Gastroesophageal sphincter (tissue), 4 donors: ENCODE data around the gene IL1RAP. TPM values are rescaled to one million over a fixed set of nuclear protein-coding genes. Genes with fewer than 3 reads are reported as not detected.
"Not testable (repeated sequence)": the region's sequence is repeated elsewhere in the genome, so short reads cannot be mapped to it uniquely, and the experiment has no call there.

Source experiments
- ATAC-seq: fragments of 150-250 bp; one replicate; pipeline ENCODE4 v1.9.1; 2016; ENCODE audit warnings: mild to moderate bottlenecking, moderate library complexity
- H3K27ac ChIP-seq, 4 donors: fragments of 200-600 bp; sonication (generic) in 3 of 4; 1 replicate in 3 of 4; 2 replicates in 1 of 4; pipeline ENCODE4 v1.5.1; 2016 to 2019
- H3K27me3 ChIP-seq: fragments of 200-600 bp; sonication (generic); one replicate; pipeline ENCODE4 v1.5.1; 2019
- H3K36me3 ChIP-seq, 2 donors: fragments of 200-600 bp; sonication (generic); one replicate each; pipeline ENCODE4 v1.5.1; 2019; ENCODE audit warnings: control low read depth in 1 of 2
- H3K4me1 ChIP-seq, 3 donors: fragments of 200-600 bp; sonication (generic); 1 replicate in 2 of 3; 2 replicates in 1 of 3; pipeline ENCODE4 v1.5.1; 2016 to 2019; ENCODE audit warnings: control low read depth in 2 of 3
- H3K4me3 ChIP-seq, 2 donors: fragments of 200-600 bp; sonication (generic); one replicate each; pipeline ENCODE4 v1.5.1; 2019; ENCODE audit warnings: mild to moderate bottlenecking in 1 of 2, moderate library complexity in 1 of 2
- H3K9me3 ChIP-seq, 3 donors: fragments of 200-600 bp; sonication (generic); one replicate each; pipeline ENCODE4 v1.5.1; 2017 to 2019; ENCODE audit warnings: control low read depth in 2 of 3
- CTCF ChIP-seq, 4 experiments: fragments of 200-600 bp in 2 of 4; fragments of 450-650 bp in 2 of 4; sonication (generic) in 1 of 4; IDR thresholded peaks; one replicate each; pipeline ENCODE4 v1.5.1; 2017 to 2019; ENCODE audit warnings: antibody characterized with exemption in 4 of 4, mild to moderate bottlenecking in 2 of 4, moderate library complexity in 2 of 4
- EP300 ChIP-seq: sonication (generic); formaldehyde crosslinking; IDR thresholded peaks from one replicate; pipeline ENCODE4 v1.6.1; 2017; ENCODE audit warnings: antibody characterized with exemption, mild to moderate bottlenecking
- POLR2A ChIP-seq, 2 donors: fragments of 450-650 bp; IDR thresholded peaks; one replicate each; pipeline ENCODE4 v1.6.1; 2017; ENCODE audit warnings: antibody characterized with exemption in 2 of 2, mild to moderate bottlenecking in 2 of 2, moderate library complexity in 1 of 2
- POLR2AphosphoS5 ChIP-seq: sonication (generic); formaldehyde crosslinking; IDR thresholded peaks from one replicate; pipeline ENCODE4 v1.6.1; 2017; ENCODE audit warnings: antibody characterized with exemption
- WGBS, 2 donors: methylation state at CpG; one replicate each; pipeline ENCODE4 v1.1.5; 2018; ENCODE audit warnings: low coverage in 1 of 2; 5-methylcytosine and 5-hydroxymethylcytosine counted together
- total RNA-seq, 4 donors: library from RNA; depleted of rRNA; stranded (reverse); fragments of >200 nt; gene quantifications; one replicate each; pipeline ENCODE4 v1.1.0, GENCODE V29; 2016

The IL1RAP gene
- total RNA-seq, 4 donors from 2014 or later: 3.2 to 11.0 (median 5.0) TPM

- Histone ChIP-seq H3K27me3 (no peaks in the 10 kb centered on the region), H3K36me3 (no peaks in the 10 kb centered on the region), H3K4me3 (no peak overlapping the region), H3K27ac (no peak overlapping the region), H3K9me3 (no peaks in the 10 kb centered on the region), H3K4me1 (no peaks in the 10 kb centered on the region)
- WGBS, 2 donors: 45 to 60% methylated on average over 2 of the region's 2 CpGs
- no peak for ATAC-seq
- no peak for TF ChIP-seq EP300
- TF ChIP-seq POLR2AphosphoS5: no peak
- no peak for TF ChIP-seq CTCF (IDR thresholded peaks at IDR 0.05)
- no peak for TF ChIP-seq POLR2A (IDR thresholded peaks at IDR 0.05)
Observed at GRCh38 chr3:190666821-190667220, 152.9 kb downstream of the IL1RAP start.

GRCh38 chr3:190671658-190672057 lies 157.8 kb downstream of the IL1RAP start:
- Histone ChIP-seq H3K4me3 (no peak overlapping the region), H3K27ac (no peak overlapping the region), H3K36me3 (no peaks in the 10 kb centered on the region), H3K4me1 (no peaks in the 10 kb centered on the region), H3K27me3 (no peaks in the 10 kb centered on the region), H3K9me3 (no peaks in the 10 kb centered on the region)
- WGBS, 2 donors: 68 to 87% methylated on average over 4 of the region's 4 CpGs
- ATAC-seq: no peak
- TF ChIP-seq POLR2AphosphoS5 (no peak), CTCF (IDR thresholded peaks at IDR 0.05) (no peak), POLR2A (IDR thresholded peaks at IDR 0.05) (no peak), EP300 (no peak)

GRCh38 chr3:190673148-190673547 lies 159.3 kb downstream of the IL1RAP start:
- 29% methylated on average over 3 of the region's 3 CpGs; no CpG with 5 or more reads in 1 of the 2 donors for WGBS, 2 donors
- Histone ChIP-seq H3K27me3 (no peaks in the 10 kb centered on the region), H3K4me3 (no peak overlapping the region), H3K27ac (no peak overlapping the region), H3K36me3 (no peaks in the 10 kb centered on the region), H3K4me1 (no peaks in the 10 kb centered on the region), H3K9me3 (no peaks in the 10 kb centered on the region)
- TF ChIP-seq POLR2AphosphoS5 (no peak), EP300 (no peak), POLR2A (IDR thresholded peaks at IDR 0.05) (no peak), CTCF (IDR thresholded peaks at IDR 0.05) (no peak)
- ATAC-seq: no peak

GRCh38 chr3:190676481-190676880 lies 162.6 kb downstream of the IL1RAP start:
- no peaks in the 10 kb centered on the region for H3K4me1 ChIP-seq
- H3K36me3 ChIP-seq: no peaks in the 10 kb centered on the region
- ATAC-seq: no peak
- no peaks in the 10 kb centered on the region for H3K27me3 ChIP-seq
- TF ChIP-seq POLR2A (IDR thresholded peaks at IDR 0.05) (no peak), POLR2AphosphoS5 (no peak), EP300 (no peak), CTCF (IDR thresholded peaks at IDR 0.05) (no peak)
- 52 to 56% methylated on average over 3 of the region's 3 CpGs for WGBS, 2 donors
- H3K4me3 ChIP-seq: no peak overlapping the region
- H3K27ac ChIP-seq: no peak overlapping the region
- no peaks in the 10 kb centered on the region for H3K9me3 ChIP-seq

- Histone ChIP-seq H3K36me3 (no peaks in the 10 kb centered on the region), H3K4me3 (no peak overlapping the region), H3K27ac (no peak overlapping the region), H3K27me3 (no peaks in the 10 kb centered on the region), H3K4me1 (no peaks in the 10 kb centered on the region), H3K9me3 (no peaks in the 10 kb centered on the region)
- 67 to 97% methylated on average over 3 of the region's 3 CpGs for WGBS, 2 donors
- ATAC-seq: no peak
- TF ChIP-seq EP300: no peak
- no peak for TF ChIP-seq POLR2A (IDR thresholded peaks at IDR 0.05)
- TF ChIP-seq POLR2AphosphoS5: no peak
- no peak for TF ChIP-seq CTCF (IDR thresholded peaks at IDR 0.05)
Observed at GRCh38 chr3:190677001-190677400, 163.1 kb downstream of the IL1RAP start.

- H3K27ac ChIP-seq, ATAC-seq, H3K27me3 ChIP-seq, H3K4me1 ChIP-seq, H3K36me3 ChIP-seq, H3K9me3 ChIP-seq, H3K4me3 ChIP-seq: not testable (repeated sequence)
- WGBS, 2 donors: 81 to 90% methylated on average over 4 to 6 of the region's 7 CpGs
Observed at GRCh38 chr3:190677868-190678267, 164.0 kb downstream of the IL1RAP start.
